Gastroesophageal sphincter (tissue), 3 donors: ENCODE data around the gene TNFRSF6B.

ENCODE experiments used
- POLR2AphosphoS5 ChIP-seq: sonication (generic); formaldehyde crosslinking; IDR thresholded peaks from one replicate; pipeline ENCODE4 v1.6.1; 2017; ENCODE audit warnings: antibody characterized with exemption
- TF ChIP-seq, protein P1 (sequence below), 4 experiments: fragments of 200-600 bp in 2 of 4; fragments of 450-650 bp in 2 of 4; sonication (generic) in 1 of 4; IDR thresholded peaks; one replicate each; pipeline ENCODE4 v1.5.1; 2017 to 2019; ENCODE audit warnings: antibody characterized with exemption in 4 of 4, mild to moderate bottlenecking in 2 of 4, moderate library complexity in 2 of 4

GRCh38 chr20:63651942-63652191 is 44.6 kb upstream of the TNFRSF6B start:
- TF ChIP-seq, protein P1, sequence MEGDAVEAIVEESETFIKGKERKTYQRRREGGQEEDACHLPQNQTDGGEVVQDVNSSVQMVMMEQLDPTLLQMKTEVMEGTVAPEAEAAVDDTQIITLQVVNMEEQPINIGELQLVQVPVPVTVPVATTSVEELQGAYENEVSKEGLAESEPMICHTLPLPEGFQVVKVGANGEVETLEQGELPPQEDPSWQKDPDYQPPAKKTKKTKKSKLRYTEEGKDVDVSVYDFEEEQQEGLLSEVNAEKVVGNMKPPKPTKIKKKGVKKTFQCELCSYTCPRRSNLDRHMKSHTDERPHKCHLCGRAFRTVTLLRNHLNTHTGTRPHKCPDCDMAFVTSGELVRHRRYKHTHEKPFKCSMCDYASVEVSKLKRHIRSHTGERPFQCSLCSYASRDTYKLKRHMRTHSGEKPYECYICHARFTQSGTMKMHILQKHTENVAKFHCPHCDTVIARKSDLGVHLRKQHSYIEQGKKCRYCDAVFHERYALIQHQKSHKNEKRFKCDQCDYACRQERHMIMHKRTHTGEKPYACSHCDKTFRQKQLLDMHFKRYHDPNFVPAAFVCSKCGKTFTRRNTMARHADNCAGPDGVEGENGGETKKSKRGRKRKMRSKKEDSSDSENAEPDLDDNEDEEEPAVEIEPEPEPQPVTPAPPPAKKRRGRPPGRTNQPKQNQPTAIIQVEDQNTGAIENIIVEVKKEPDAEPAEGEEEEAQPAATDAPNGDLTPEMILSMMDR (IDR thresholded peaks at IDR 0.05): no peak
- no peak for TF ChIP-seq POLR2AphosphoS5
